ENCODE measurements around the gene NNMT.

DNA sequence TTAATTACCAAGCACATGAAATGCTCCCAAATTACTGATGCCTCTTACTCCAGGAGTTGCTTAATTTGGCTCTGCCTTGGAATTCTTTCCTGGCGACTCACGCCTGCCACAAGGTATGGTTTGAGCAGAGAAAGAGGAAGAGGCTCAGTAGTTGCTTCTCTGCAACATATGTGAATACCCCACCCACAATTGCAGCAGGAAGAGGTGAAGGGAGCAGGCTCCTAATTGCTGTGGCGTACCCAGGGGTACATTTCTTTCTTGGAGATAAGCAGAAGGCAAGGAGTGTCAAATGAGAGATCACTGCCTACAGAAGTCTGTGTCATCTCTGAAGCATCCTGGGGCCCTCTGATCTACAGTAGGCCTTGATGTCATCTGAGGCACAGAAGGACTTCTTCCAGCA is 10.6 kb upstream of the NNMT start:
- TF ChIP-seq, protein P1, sequence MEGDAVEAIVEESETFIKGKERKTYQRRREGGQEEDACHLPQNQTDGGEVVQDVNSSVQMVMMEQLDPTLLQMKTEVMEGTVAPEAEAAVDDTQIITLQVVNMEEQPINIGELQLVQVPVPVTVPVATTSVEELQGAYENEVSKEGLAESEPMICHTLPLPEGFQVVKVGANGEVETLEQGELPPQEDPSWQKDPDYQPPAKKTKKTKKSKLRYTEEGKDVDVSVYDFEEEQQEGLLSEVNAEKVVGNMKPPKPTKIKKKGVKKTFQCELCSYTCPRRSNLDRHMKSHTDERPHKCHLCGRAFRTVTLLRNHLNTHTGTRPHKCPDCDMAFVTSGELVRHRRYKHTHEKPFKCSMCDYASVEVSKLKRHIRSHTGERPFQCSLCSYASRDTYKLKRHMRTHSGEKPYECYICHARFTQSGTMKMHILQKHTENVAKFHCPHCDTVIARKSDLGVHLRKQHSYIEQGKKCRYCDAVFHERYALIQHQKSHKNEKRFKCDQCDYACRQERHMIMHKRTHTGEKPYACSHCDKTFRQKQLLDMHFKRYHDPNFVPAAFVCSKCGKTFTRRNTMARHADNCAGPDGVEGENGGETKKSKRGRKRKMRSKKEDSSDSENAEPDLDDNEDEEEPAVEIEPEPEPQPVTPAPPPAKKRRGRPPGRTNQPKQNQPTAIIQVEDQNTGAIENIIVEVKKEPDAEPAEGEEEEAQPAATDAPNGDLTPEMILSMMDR (IDR thresholded peaks at IDR 0.05) = no peak
- no peak for TF ChIP-seq POLR2A (IDR thresholded peaks at IDR 0.05)
